ENCODE results near the gene RBM33. TPM values are rescaled to one million over a fixed set of nuclear protein-coding genes. Genes with fewer than 3 reads are reported as not detected.

The RBM33 gene
- total RNA-seq, 4 donors from 2014 or later, result 62.8 to 129 (median 92.8) TPM

GRCh38 chr7:155749578-155749977 is 105.1 kb downstream of the RBM33 start:
- intact Hi-C loops (cut with DNase I; ENCODE audit: low total_unique reads) (no loop called here), in situ Hi-C loops (cut with MboI; ENCODE audit: low pct_ligation_motif_present in 1 of 4, low pct_unique_long_range_greater_than_20kb in 1 of 4, low sequenced_read_pairs in 3 of 4) (no loop called here)
- peaks cover 0 to 47% (median 8%) of the 10 kb centered on the region in 4 donors for H3K4me1 ChIP-seq
- no peak for DNase-seq
- no peak overlapping the region for H3K27ac ChIP-seq
- H3K4me3 ChIP-seq, result no peak overlapping the region
- H3K27me3 ChIP-seq, result no peaks in the 10 kb centered on the region
- H3K36me3 ChIP-seq, result peaks cover 0 to 25% (median 8%) of the 10 kb centered on the region in 4 donors
- WGBS, 2 donors (ENCODE audit: low coverage in 1 of 2), result 80 to 91% methylated on average over 1 to 3 of the region's 3 CpGs
- no peak for TF ChIP-seq POLR2A (IDR thresholded peaks at IDR 0.05)
- no peak for TF ChIP-seq CTCF (IDR thresholded peaks at IDR 0.05)
- no peak for TF ChIP-seq EP300 (IDR thresholded peaks at IDR 0.05; ENCODE audit: low read depth)
- TF ChIP-seq POLR2AphosphoS5 (IDR thresholded peaks at IDR 0.05), result no peak
- no peaks in the 10 kb centered on the region for H3K9me3 ChIP-seq

GRCh38 chr7:155750255-155751125 is 106.0 kb downstream of the RBM33 start:
- Histone ChIP-seq H3K27me3 (no peaks in the 10 kb centered on the region), H3K4me1 (peaks cover 0 to 53% (median 12%) of the 10 kb centered on the region in 4 donors), H3K9me3 (no peaks in the 10 kb centered on the region), H3K4me3 (no peak overlapping the region), H3K27ac (no peak overlapping the region), H3K36me3 (peaks cover 0 to 17% (median 4%) of the 10 kb centered on the region in 4 donors)
- WGBS, 2 donors (ENCODE audit: low coverage in 1 of 2), result 71 to 86% methylated on average over 5 of the region's 5 CpGs
- DNase-seq, result no peak
- no peak for TF ChIP-seq POLR2AphosphoS5 (IDR thresholded peaks at IDR 0.05)
- TF ChIP-seq CTCF (IDR thresholded peaks at IDR 0.05), result no peak
- TF ChIP-seq POLR2A (IDR thresholded peaks at IDR 0.05), result no peak
- no peak for TF ChIP-seq EP300 (IDR thresholded peaks at IDR 0.05; ENCODE audit: low read depth)
- intact Hi-C loops (cut with DNase I; ENCODE audit: low total_unique reads) (no loop called here), in situ Hi-C loops (cut with MboI; ENCODE audit: low pct_ligation_motif_present in 1 of 4, low pct_unique_long_range_greater_than_20kb in 1 of 4, low sequenced_read_pairs in 3 of 4) (loop anchor here (10.0 to 25.0 kb wide), 2 partner anchors 156 to 363 kb away; no protein-coding TSS in a partner anchor)

DNA sequence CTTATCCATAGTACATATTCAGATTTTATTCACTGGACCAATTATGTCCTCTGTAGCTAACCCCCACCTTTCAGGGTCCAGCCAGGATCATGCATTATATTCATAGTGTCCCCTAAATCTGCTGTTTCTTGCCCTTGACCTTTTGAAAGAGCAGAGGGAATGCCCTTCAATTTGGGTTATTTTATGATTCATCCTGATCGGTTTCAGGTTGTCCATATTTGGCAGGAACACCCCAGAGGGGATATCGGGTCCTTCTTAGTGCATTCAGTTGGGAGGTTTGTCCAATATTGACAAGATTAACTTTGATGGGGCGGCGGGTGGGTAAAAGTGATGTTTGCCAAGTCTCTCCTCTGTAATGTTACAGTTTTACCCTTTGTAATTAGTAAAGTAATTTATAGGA is 106.9 kb downstream of the RBM33 start:
- Histone ChIP-seq H3K27ac (no peak overlapping the region), H3K9me3 (no peaks in the 10 kb centered on the region), H3K36me3 (peaks cover 0 to 12% (median 0%) of the 10 kb centered on the region in 4 donors), H3K4me1 (peaks cover 0 to 56% (median 12%) of the 10 kb centered on the region in 4 donors), H3K27me3 (no peaks in the 10 kb centered on the region), H3K4me3 (no peak overlapping the region)
- in situ Hi-C loops (cut with MboI; ENCODE audit: low pct_ligation_motif_present in 1 of 4, low pct_unique_long_range_greater_than_20kb in 1 of 4, low sequenced_read_pairs in 3 of 4) (loop anchor here (10.0 to 25.0 kb wide), 2 partner anchors 157 to 364 kb away; no protein-coding TSS in a partner anchor), intact Hi-C loops (cut with DNase I; ENCODE audit: low total_unique reads) (no loop called here)
- no peak for TF ChIP-seq POLR2AphosphoS5 (IDR thresholded peaks at IDR 0.05)
- TF ChIP-seq EP300 (IDR thresholded peaks at IDR 0.05; ENCODE audit: low read depth), result no peak
- 84% methylated on average over 4 of the region's 4 CpGs; no CpG with 5 or more reads in 1 of the 2 donors for WGBS, 2 donors (ENCODE audit: low coverage in 1 of 2)
- DNase-seq, result no peak

DNA sequence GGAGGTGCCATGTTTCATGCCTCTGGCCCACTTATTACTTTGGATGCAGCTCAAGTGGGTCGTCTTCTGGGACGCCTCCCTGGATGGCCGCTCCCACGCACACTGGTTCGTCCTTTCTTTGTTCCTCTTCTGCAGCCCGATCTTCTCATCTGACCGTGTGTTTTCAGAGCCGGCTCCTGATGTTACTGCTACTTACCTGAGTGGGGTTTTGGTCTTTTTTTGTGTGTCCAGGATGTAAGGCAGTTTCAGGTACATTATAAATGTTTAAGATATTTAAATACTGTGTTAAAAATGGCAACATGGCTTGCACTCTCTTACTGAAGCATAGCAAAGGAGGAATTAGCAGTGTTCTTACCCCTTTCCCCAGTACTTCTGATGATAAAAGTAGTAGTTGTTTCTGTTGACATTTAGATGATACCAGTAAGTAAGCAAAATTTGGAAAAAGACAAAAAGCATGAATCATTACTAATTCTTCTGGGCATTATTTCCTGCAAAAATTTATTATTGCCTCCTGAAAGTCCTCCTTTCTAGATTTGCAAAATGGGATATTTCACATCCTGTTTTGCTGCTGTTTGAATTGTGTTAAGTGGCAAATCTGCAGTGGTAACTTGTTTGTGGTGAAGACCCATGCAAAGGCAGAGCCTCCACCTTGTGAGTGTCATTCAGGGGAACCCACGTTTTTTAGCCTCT is 108.4 kb downstream of the RBM33 start:
- H3K27ac ChIP-seq, result peak overlapping the region in 2 of 4 donors; percentile 22 to 55
- WGBS, 2 donors (ENCODE audit: low coverage in 1 of 2), result 78% methylated on average over 9 of the region's 9 CpGs; no CpG with 5 or more reads in 1 of the 2 donors
- no peaks in the 10 kb centered on the region for H3K27me3 ChIP-seq
- H3K4me1 ChIP-seq, result peaks cover 0 to 44% (median 12%) of the 10 kb centered on the region in 4 donors
- intact Hi-C loops (cut with DNase I; ENCODE audit: low total_unique reads) (no loop called here), in situ Hi-C loops (cut with MboI; ENCODE audit: low pct_ligation_motif_present in 1 of 4, low pct_unique_long_range_greater_than_20kb in 1 of 4, low sequenced_read_pairs in 3 of 4) (loop anchor here (10.0 to 25.0 kb wide), 2 partner anchors 158 to 366 kb away; no protein-coding TSS in a partner anchor)
- no peaks in the 10 kb centered on the region for H3K9me3 ChIP-seq
- DNase-seq, result peak; percentile 29
- TF ChIP-seq CTCF (IDR thresholded peaks at IDR 0.05) (no peak), EP300 (IDR thresholded peaks at IDR 0.05; ENCODE audit: low read depth) (no peak), POLR2AphosphoS5 (IDR thresholded peaks at IDR 0.05) (no peak), POLR2A (IDR thresholded peaks at IDR 0.05) (no peak)
- H3K36me3 ChIP-seq, result no peaks in the 10 kb centered on the region
- H3K4me3 ChIP-seq, result no peak overlapping the region
